SK-N-MC (cell line): ENCODE measurements around the gene C6orf136.

Experiments used
- EZH2 ChIP-seq: fragments of 200-600 bp; sonication (generic); IDR thresholded peaks from one replicate; pipeline ENCODE4 v1.6.1; 2017; ENCODE audit warnings: antibody characterized with exemption
- POLR2AphosphoS5 ChIP-seq: IDR thresholded peaks from 2 replicates; pipeline ENCODE4 v1.6.1; 2012; ENCODE audit warnings: mild to moderate bottlenecking, low read depth, low read length, borderline replicate concordance

GRCh38 chr6:30688569-30688968 is 41.6 kb downstream of the C6orf136 start:
- TF ChIP-seq POLR2AphosphoS5 (no peak), EZH2 (no peak)
